Activated T-helper 2 cell treated with anti-CD3 and anti-CD28 coated beads, Interferon-gamma antibody, Interleukin-2, Interleukin-4, amounts not matched to agents 10 μg/mL and 5 μg/mL and 100 μg/mL, durations not matched to agents 14 hours and 24 hours and 36 hours (primary cell): ENCODE measurements around the gene DROSHA. TPM values are rescaled to one million over a fixed set of nuclear protein-coding genes. Genes with fewer than 3 reads are reported as not detected.

Source experiments
- DNase-seq: peaks from one replicate; pipeline ENCODE4 v3.0.0; 2021; ENCODE audit warnings: low spot score
- H3K27ac Mint-ChIP-seq: one replicate; pipeline ENCODE4 v1.8.0; 2021; ENCODE audit warnings: mixed read lengths
- H3K27me3 Mint-ChIP-seq: one replicate; pipeline ENCODE4 v1.8.0; 2021; ENCODE audit warnings: low read depth, mixed read lengths
- H3K36me3 Mint-ChIP-seq: one replicate; pipeline ENCODE4 v1.8.0; 2021; ENCODE audit warnings: low read depth, mixed read lengths
- H3K4me1 Mint-ChIP-seq: one replicate; pipeline ENCODE4 v1.8.0; 2021; ENCODE audit warnings: low read depth, mixed read lengths
- H3K4me3 Mint-ChIP-seq: one replicate; pipeline ENCODE4 v1.8.0; 2021; ENCODE audit warnings: low read depth, mild to moderate bottlenecking, moderate library complexity, mixed read lengths
- H3K9me3 Mint-ChIP-seq: one replicate; pipeline ENCODE4 v1.8.0; 2021; ENCODE audit warnings: mixed read lengths
- intact Hi-C: fragments of 100-400 bp; cut with micrococcal nuclease; formaldehyde crosslinking; loops from one replicate; pipeline ENCODE4 v1.15.1; 2023
- total RNA-seq: library from RNA; stranded (reverse); gene quantifications from 2 replicates; pipeline ENCODE4 v1.2.3, GENCODE V29; 2022

The DROSHA gene
- total RNA-seq, 1 donor from 2014 or later: 101 TPM

DNA sequence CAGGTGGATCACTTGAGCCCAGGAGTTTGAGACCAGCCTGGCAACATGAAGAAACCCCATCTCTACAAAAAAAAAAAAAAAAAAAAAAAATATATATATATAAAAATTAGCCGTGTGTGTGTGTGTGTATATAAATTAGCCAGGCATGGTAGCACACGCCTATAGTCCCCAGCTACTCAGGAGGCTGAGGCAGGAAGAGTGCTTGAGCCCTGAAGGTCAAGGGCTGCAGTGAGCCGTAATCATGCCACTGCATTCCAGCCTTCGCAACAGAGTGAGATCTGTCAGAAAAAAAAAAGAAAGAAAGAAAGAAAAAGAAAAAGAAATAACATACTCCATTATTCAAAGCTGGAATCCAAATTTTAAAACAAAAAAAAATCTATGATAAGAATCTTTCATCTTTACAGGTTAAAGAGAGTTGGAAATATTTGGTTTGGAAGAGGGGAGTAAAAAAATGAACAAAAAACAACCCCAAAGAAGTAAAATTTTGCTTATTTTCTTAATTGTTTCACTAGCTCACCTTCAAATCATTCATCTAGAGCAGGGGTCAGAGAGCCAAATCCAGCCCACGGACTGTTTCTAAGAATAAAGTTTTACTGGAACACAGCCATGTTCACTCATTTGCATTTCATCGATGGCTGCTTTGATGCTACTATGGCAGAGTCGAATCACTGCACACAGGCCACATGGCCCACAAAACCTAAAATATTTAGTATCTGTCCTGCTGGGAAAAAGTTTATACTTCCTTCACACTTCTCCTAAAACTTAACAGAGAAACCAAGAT lies 109.9 kb downstream of the DROSHA start:
- Mint-ChIP-seq H3K27me3 (no peaks in the 10 kb centered on the region), H3K36me3 (peaks cover 46% of the 10 kb centered on the region), H3K27ac (no peak overlapping the region), H3K4me1 (peaks cover under 1% of the 10 kb centered on the region), H3K9me3 (no peaks in the 10 kb centered on the region), H3K4me3 (no peak overlapping the region)
- no peak for DNase-seq
- intact Hi-C loops: no loop called here

DNA sequence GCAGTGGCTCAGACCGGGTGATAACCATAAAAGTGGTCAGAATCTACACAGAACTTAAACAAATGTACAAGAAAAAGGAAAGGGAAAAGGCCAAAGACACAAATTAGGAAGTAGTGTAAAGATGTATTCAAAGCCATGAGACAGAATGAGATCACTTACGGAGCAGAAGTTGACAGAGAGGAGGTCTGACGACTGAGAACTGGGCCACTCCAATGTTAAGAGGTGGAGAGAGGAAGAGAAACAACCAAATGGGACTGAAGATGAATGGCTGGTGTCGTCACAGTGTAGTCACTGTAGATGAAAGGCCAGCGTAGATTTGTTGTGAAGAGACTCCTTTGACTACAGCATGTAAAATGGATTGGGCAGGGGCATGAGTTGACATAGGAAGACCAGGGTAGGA lies 114.4 kb downstream of the DROSHA start:
- intact Hi-C loops: no loop called here
- H3K36me3 Mint-ChIP-seq: peaks cover 42% of the 10 kb centered on the region
- no peaks in the 10 kb centered on the region for H3K27me3 Mint-ChIP-seq
- no peak overlapping the region for H3K4me3 Mint-ChIP-seq
- no peak overlapping the region for H3K27ac Mint-ChIP-seq
- peaks cover 12% of the 10 kb centered on the region for H3K4me1 Mint-ChIP-seq
- H3K9me3 Mint-ChIP-seq: no peaks in the 10 kb centered on the region
- DNase-seq: no peak

DNA sequence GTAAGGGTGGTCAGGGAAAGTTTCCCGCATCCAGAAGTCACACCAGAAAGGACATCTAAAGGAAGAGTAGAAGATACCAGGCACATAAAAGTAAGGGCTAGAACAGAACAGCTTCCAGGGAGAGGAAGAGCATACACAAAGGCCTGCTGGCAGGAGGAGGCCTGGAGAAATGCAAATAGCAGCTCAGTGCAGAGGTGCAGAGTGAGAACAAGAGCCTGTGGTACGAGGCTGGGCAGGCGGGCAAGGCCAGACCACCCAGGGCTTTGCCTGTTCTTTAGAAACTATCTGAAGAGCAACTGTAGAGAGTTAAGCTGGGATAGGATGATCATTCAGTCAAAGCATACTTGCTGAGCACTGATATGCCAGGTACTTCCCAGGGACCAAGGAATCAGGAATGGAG lies 115.3 kb downstream of the DROSHA start:
- H3K4me1 Mint-ChIP-seq: peaks cover 12% of the 10 kb centered on the region
- DNase-seq: no peak
- intact Hi-C loops: no loop called here
- no peaks in the 10 kb centered on the region for H3K9me3 Mint-ChIP-seq
- H3K27me3 Mint-ChIP-seq: no peaks in the 10 kb centered on the region
- H3K36me3 Mint-ChIP-seq: peaks cover 38% of the 10 kb centered on the region
- H3K27ac Mint-ChIP-seq: no peak overlapping the region
- H3K4me3 Mint-ChIP-seq: no peak overlapping the region

DNA sequence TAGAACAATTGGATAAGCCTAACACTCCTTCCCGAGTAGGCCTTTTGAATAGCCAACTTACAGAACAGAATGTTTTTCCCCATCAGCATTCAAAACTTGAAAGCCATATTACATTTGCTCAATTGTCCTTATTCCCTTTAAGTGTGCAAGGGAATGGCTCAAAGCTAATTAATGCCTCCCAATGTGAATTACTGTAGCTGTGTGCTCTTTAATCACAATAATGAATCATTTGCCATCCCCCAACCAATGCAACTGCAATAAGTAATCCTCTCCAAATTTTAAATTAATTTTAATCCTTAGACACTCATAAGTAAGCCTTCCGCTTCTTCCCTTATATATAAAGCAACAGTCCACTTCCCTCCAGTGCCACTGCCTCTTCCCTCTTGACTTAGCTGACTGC lies 115.9 kb downstream of the DROSHA start:
- no peak for DNase-seq
- H3K4me1 Mint-ChIP-seq: peaks cover 12% of the 10 kb centered on the region
- no peak overlapping the region for H3K27ac Mint-ChIP-seq
- H3K4me3 Mint-ChIP-seq: no peak overlapping the region
- no peaks in the 10 kb centered on the region for H3K27me3 Mint-ChIP-seq
- intact Hi-C loops: no loop called here
- H3K36me3 Mint-ChIP-seq: peaks cover 32% of the 10 kb centered on the region
- no peaks in the 10 kb centered on the region for H3K9me3 Mint-ChIP-seq

DNA sequence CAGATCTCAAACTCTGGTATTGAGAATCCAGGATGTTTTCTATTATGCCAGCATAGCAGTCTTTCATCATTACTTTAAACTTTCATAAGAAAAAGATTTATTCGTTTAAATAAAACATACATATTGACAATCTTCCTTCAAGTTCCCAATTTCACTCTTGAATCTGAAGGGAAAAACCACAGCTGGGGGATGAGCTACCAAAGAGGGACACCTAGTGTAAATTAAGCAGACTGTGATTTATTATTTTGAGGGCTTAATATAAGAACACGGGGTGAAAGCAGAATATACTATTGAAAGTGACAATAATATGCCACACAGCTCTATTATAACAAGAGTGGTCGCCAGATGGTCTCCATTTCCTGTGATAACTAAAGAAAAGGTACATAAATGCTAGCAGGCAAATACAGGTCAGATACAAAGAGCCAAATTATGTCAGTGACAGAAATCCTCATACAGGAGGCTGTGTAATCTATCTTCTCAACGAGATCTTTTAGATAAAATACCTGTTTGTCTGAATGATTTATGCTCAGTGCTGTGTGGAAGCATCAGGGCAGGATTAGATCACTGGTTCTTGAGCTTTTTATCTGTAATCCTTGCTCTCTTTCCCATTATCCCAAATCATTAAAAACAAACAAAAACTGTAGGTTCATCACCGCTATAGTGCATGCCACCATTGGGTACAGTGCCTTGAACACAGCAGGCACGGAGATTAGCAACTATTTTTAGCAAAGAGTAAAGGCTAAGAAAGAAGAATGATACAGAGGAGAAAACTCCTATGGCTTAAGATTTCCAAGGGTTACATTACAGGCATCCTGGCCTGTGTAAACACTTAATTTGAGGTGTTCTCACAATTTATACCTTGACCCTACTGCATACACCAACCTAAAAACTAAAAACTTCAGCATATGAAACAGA lies 116.6 kb downstream of the DROSHA start:
- no peak overlapping the region for H3K27ac Mint-ChIP-seq
- intact Hi-C loops: no loop called here
- peaks cover 31% of the 10 kb centered on the region for H3K36me3 Mint-ChIP-seq
- peaks cover 12% of the 10 kb centered on the region for H3K4me1 Mint-ChIP-seq
- no peak overlapping the region for H3K4me3 Mint-ChIP-seq
- no peak for DNase-seq
- H3K27me3 Mint-ChIP-seq: no peaks in the 10 kb centered on the region
- no peaks in the 10 kb centered on the region for H3K9me3 Mint-ChIP-seq

DNA sequence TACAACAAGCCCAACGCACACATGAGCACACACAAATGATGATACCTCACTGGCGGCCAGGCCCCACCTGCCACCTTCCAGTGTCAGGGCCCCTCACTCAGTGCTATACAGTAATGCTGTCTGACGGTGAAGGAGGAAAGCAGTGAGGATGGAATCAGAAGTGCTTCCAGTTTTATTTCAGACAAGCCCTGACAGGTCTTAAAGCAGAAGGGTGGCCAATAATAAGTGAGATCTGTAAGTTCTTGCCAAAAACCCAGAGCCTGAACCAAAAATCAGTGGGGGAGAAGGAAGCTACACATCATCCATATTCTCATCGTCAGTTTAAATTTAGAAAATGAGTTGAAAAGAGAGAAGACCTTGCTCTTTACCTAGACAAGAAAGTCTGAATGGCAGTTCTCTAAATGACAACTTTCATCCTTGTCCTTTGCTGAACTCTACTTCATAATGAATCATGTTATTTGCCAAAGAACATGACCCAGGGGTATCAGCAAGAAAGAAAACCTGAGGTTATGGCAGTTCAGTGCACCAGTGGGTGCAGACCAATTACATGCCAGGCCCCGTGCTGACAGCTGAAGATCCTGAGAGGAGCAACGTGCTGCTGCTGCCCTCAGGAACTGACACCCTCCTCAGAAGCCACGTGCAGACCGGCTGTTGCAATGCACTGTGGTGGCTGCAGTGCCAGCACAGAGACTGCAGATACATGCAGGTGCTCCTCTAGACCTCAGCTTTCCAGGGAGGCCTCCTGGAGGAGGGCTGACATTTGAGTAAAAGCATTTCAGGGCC lies 118.7 kb downstream of the DROSHA start:
- Mint-ChIP-seq H3K36me3 (peaks cover 46% of the 10 kb centered on the region), H3K27me3 (no peaks in the 10 kb centered on the region), H3K4me1 (peaks cover 12% of the 10 kb centered on the region), H3K27ac (peak overlapping the region; percentile 73), H3K9me3 (no peaks in the 10 kb centered on the region), H3K4me3 (no peak overlapping the region)
- intact Hi-C loops: no loop called here
- no peak for DNase-seq

DNA sequence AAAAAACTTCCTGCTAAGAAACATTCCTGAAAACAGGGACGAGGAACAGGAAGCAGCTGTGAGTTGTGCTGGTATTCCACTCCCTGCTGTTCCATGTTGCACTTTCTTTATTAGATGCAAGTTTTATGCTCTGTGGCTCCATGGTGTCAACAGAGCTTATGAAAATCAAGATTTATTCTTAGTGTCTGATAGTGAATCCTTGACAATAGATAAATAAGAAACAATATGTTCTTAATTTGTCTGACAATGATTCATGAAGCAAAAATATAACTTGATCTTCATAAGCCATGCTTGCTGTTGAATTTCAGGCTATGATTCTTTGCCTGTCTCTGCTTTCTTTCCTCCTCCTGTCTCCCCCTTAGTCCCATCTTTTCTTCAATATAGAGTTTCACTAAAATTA lies 119.6 kb downstream of the DROSHA start:
- intact Hi-C loops: no loop called here
- H3K4me1 Mint-ChIP-seq: peaks cover 12% of the 10 kb centered on the region
- H3K9me3 Mint-ChIP-seq: no peaks in the 10 kb centered on the region
- no peak for DNase-seq
- H3K4me3 Mint-ChIP-seq: no peak overlapping the region
- no peak overlapping the region for H3K27ac Mint-ChIP-seq
- H3K27me3 Mint-ChIP-seq: no peaks in the 10 kb centered on the region
- H3K36me3 Mint-ChIP-seq: peaks cover 55% of the 10 kb centered on the region

DNA sequence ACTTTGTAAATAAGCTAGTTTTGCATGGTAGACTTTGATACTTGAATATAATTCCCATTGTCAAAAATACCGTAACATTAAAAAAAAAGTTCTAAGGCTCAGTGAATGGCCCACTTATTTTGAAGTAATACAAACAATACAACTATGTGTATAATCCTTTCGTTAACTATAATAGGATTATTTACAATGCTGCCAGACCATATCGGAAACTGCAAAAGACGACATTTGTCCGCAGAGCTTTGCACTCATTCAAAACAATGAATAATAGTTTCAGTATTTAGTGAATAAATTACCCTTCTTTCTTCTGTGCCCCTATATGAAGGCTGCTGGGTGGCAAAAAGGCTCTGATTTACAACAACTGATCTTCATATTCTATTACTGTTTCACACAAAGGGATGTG lies 121.8 kb downstream of the DROSHA start:
- Mint-ChIP-seq H3K4me3 (no peak overlapping the region), H3K36me3 (peaks cover 71% of the 10 kb centered on the region), H3K27ac (no peak overlapping the region), H3K9me3 (no peaks in the 10 kb centered on the region), H3K4me1 (peaks cover 12% of the 10 kb centered on the region), H3K27me3 (no peaks in the 10 kb centered on the region)
- DNase-seq: no peak
- intact Hi-C loops: no loop called here

DNA sequence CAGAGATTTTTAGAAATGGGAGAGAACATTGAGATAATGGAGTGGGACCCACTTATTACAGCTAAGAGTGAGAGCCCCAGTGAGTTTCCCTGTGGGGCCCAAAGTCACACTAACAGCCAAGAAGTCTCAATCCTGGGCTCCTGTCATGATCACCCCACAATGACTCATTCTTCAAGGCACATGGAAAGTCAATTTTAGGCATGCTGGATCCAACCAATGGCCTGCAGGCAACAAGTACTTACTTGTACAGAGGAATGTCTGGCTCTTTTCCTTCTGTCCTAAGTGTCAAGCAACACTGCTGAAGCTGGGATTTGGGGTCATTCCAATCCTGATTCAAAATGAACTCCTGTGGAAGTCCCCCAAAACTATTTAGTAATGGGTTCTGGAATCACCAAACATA lies 123.1 kb downstream of the DROSHA start:
- peaks cover 80% of the 10 kb centered on the region for H3K36me3 Mint-ChIP-seq
- H3K27ac Mint-ChIP-seq: no peak overlapping the region
- no peak overlapping the region for H3K4me3 Mint-ChIP-seq
- peaks cover 9% of the 10 kb centered on the region for H3K4me1 Mint-ChIP-seq
- H3K27me3 Mint-ChIP-seq: no peaks in the 10 kb centered on the region
- no peak for DNase-seq
- H3K9me3 Mint-ChIP-seq: no peaks in the 10 kb centered on the region
- intact Hi-C loops: no loop called here

DNA sequence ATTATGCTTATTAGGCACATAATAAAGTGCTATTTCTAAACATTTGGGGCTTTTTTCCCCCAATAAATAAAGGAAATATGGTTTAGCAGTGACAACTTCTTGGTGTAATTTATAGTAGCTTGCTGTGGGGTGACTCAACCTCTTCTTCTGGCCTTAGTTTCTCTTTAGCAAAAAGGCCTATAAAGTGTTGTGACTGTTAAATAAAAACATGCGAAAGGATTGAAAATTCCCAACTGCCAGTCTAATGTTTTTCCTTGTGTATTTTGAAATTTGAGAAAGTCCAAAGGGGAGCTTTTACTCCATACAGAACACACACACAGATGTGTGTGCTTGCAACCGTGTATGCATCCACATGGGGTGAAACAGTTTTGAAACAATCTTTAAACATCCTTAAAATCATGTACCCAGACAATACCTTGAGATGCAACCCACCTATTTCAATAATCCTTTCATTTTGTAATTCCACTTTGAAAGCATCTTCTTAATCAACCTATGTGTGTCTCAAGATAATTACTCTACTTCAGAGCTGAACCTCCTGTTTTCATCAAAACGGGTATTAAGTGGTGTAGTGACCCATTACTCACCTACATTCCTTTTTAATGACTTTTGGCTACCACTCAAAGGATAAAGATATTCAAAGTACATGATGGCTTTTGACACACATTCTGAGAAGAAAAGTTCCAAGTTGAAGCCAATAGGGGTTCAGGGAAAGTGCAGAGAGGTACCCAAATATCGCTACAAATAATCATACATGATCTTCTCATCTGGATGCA lies 123.8 kb downstream of the DROSHA start:
- intact Hi-C loops: no loop called here
- Mint-ChIP-seq H3K36me3 (peaks cover 78% of the 10 kb centered on the region), H3K27me3 (no peaks in the 10 kb centered on the region), H3K9me3 (no peaks in the 10 kb centered on the region), H3K27ac (no peak overlapping the region), H3K4me1 (peaks cover 3% of the 10 kb centered on the region), H3K4me3 (no peak overlapping the region)
- DNase-seq: no peak

DNA sequence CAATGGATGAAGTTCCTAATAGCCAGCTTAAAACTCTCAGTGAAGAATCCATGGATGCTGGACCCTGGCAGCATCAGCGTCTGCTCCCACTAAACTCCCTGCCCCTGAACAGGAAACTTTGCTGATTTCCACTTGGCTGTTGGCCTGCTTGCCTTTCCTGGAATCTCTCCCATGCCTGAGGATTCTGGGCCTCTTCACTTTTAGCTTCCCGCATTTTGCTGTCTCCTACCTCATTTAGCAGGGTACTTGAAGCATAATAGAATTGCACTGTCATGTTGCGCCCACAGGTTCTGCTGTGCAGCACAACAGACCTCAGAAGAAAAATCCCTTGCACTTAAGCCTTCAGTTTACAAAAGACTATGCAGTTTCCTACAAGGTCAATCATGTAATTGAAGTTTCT lies 127.6 kb downstream of the DROSHA start:
- peaks cover 63% of the 10 kb centered on the region for H3K36me3 Mint-ChIP-seq
- no peak for DNase-seq
- no peak overlapping the region for H3K4me3 Mint-ChIP-seq
- no peaks in the 10 kb centered on the region for H3K27me3 Mint-ChIP-seq
- intact Hi-C loops: no loop called here
- no peak overlapping the region for H3K27ac Mint-ChIP-seq
- no peaks in the 10 kb centered on the region for H3K9me3 Mint-ChIP-seq
- no peaks in the 10 kb centered on the region for H3K4me1 Mint-ChIP-seq

DNA sequence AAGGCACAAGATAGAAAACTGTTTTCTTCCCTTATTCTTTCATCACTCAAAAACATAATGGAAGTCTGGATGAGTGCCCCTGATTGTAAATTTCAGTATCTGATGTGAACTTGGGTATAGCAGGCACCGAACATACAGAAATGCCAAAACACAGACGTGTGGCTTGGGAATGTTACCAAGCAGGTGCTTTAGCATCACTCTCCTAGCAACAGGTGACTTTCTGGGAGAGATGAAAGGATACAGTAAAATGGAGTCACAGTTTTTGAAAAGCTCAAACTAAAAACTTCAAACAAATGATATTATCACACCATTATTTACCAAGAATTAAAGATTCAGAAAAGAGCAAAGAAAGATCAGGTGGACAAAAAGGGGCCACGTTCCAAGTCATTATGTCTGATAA lies 130.2 kb downstream of the DROSHA start:
- Mint-ChIP-seq H3K27ac (no peak overlapping the region), H3K4me3 (no peak overlapping the region), H3K27me3 (no peaks in the 10 kb centered on the region), H3K4me1 (no peaks in the 10 kb centered on the region), H3K36me3 (peaks cover 38% of the 10 kb centered on the region), H3K9me3 (no peaks in the 10 kb centered on the region)
- DNase-seq: no peak
- intact Hi-C loops: no loop called here
